Chondrocyte (in vitro differentiated cells): Measurements from ENCODE around the gene ADAMTS14. TPM values are rescaled to one million over a fixed set of nuclear protein-coding genes. Genes with fewer than 3 reads are reported as not detected.
A peak's percentile ranks its signal among the peaks of the same experiment; 100 is the strongest.

Experiments
- DNase-seq: peaks from one replicate; pipeline ENCODE4 v3.0.0; 2021; ENCODE audit warnings: mixed read lengths, low spot score
- H3K27ac Mint-ChIP-seq: one replicate; pipeline ENCODE4 v1.8.0; 2021; ENCODE audit warnings: mild to moderate bottlenecking, moderate library complexity, mixed read lengths; ENCODE audit not compliant: unreplicated experiment
- H3K27me3 Mint-ChIP-seq: 2 replicates; pipeline ENCODE4 v1.8.0; 2021; ENCODE audit warnings: low read depth, mixed read lengths
- H3K36me3 Mint-ChIP-seq: 2 replicates; pipeline ENCODE4 v1.8.0; 2021; ENCODE audit warnings: low read depth, mixed read lengths
- H3K4me1 Mint-ChIP-seq: 2 replicates; pipeline ENCODE4 v1.8.0; 2021; ENCODE audit warnings: low read depth, mild to moderate bottlenecking, mixed read lengths
- H3K4me3 Mint-ChIP-seq: one replicate; pipeline ENCODE4 v1.8.0; 2021; ENCODE audit warnings: mild to moderate bottlenecking, moderate library complexity, mixed read lengths; ENCODE audit not compliant: unreplicated experiment
- H3K9me3 Mint-ChIP-seq: 2 replicates; pipeline ENCODE4 v1.8.0; 2021; ENCODE audit warnings: low read depth, mixed read lengths
- CTCF ChIP-seq: fragments of 200-600 bp; sonication (generic); IDR thresholded peaks from 2 replicates; pipeline ENCODE4 v1.5.0; 2021; ENCODE audit warnings: antibody characterized with exemption, mild to moderate bottlenecking, moderate library complexity
- total RNA-seq: library from RNA; stranded (reverse); gene quantifications from 3 replicates; pipeline ENCODE4 v1.2.1, GENCODE V29; 2021

The ADAMTS14 gene
- total RNA-seq, 1 donor from 2014 or later, result 7.7 TPM

GRCh38 chr10:70648427-70648826 is 23.9 kb upstream of the ADAMTS14 start:
- H3K4me3 Mint-ChIP-seq, result no peak overlapping the region
- H3K27ac Mint-ChIP-seq, result no peak overlapping the region
- H3K9me3 Mint-ChIP-seq, result no peaks in the 10 kb centered on the region
- H3K36me3 Mint-ChIP-seq, result no peaks in the 10 kb centered on the region
- H3K4me1 Mint-ChIP-seq, result peaks cover 10% of the 10 kb centered on the region
- H3K27me3 Mint-ChIP-seq, result peaks cover 4% of the 10 kb centered on the region
- DNase-seq, result no peak
- TF ChIP-seq CTCF, result no peak

- no peaks in the 10 kb centered on the region for H3K9me3 Mint-ChIP-seq
- DNase-seq, result no peak
Measured at GRCh38 chr10:70649526-70649925, 22.8 kb upstream of the ADAMTS14 start.

GRCh38 chr10:70650104-70650503 is 22.2 kb upstream of the ADAMTS14 start:
- Mint-ChIP-seq H3K27me3 (no peaks in the 10 kb centered on the region), H3K4me3 (no peak overlapping the region), H3K4me1 (peaks cover 20% of the 10 kb centered on the region), H3K9me3 (no peaks in the 10 kb centered on the region), H3K36me3 (no peaks in the 10 kb centered on the region), H3K27ac (no peak overlapping the region)
- TF ChIP-seq CTCF, result no peak
- DNase-seq, result no peak

More at GRCh38 chr10:70649526-70649925, 22.8 kb upstream of the ADAMTS14 start:
- Mint-ChIP-seq H3K4me1 (peaks cover 20% of the 10 kb centered on the region), H3K36me3 (no peaks in the 10 kb centered on the region), H3K27me3 (peaks cover 2% of the 10 kb centered on the region), H3K27ac (no peak overlapping the region), H3K4me3 (no peak overlapping the region)
- TF ChIP-seq CTCF, result no peak

GRCh38 chr10:70650718-70651117 is 21.6 kb upstream of the ADAMTS14 start:
- H3K4me3 Mint-ChIP-seq, result no peak overlapping the region
- no peak overlapping the region for H3K27ac Mint-ChIP-seq
- H3K4me1 Mint-ChIP-seq, result peaks cover 25% of the 10 kb centered on the region
- H3K36me3 Mint-ChIP-seq, result no peaks in the 10 kb centered on the region
- H3K9me3 Mint-ChIP-seq, result no peaks in the 10 kb centered on the region
- H3K27me3 Mint-ChIP-seq, result no peaks in the 10 kb centered on the region
- DNase-seq, result no peak
- TF ChIP-seq CTCF, result no peak

- H3K4me3 Mint-ChIP-seq, result no peak overlapping the region
- DNase-seq, result no peak
- peaks cover 34% of the 10 kb centered on the region for H3K4me1 Mint-ChIP-seq
- peak overlapping the region; percentile 45 for H3K27ac Mint-ChIP-seq
- no peaks in the 10 kb centered on the region for H3K36me3 Mint-ChIP-seq
- no peaks in the 10 kb centered on the region for H3K9me3 Mint-ChIP-seq
- no peaks in the 10 kb centered on the region for H3K27me3 Mint-ChIP-seq
- no peak for TF ChIP-seq CTCF
Measured at GRCh38 chr10:70651661-70652060, 20.6 kb upstream of the ADAMTS14 start.
